Measurements from ENCODE around the gene DGLUCY.

GRCh38 chr14:91232603-91233002 is 118.7 kb downstream of the DGLUCY start:
- no peak for TF ChIP-seq ZNF138 (tag by site-specific recombination; IDR thresholded peaks at IDR 0.05; ENCODE audit: borderline replicate concordance)
- no peak for TF ChIP-seq ZNF777 (tag by site-specific recombination; IDR thresholded peaks at IDR 0.05; ENCODE audit: borderline replicate concordance)
- TF ChIP-seq ZNF707 (tag by site-specific recombination; IDR thresholded peaks at IDR 0.05) = no peak
- no peak for TF ChIP-seq ZNF324 (tag by site-specific recombination; IDR thresholded peaks at IDR 0.05)
- TF ChIP-seq ZNF701 (tag by site-specific recombination; IDR thresholded peaks at IDR 0.05) = no peak
- TF ChIP-seq CTCF (tag by site-specific recombination; IDR thresholded peaks at IDR 0.05) = no peak
- no peak for TF ChIP-seq ZNF449 (tag by site-specific recombination; IDR thresholded peaks at IDR 0.05)
- TF ChIP-seq ZNF518A (tag by site-specific recombination; conservative IDR thresholded peaks at IDR 0.05; ENCODE audit: low read depth) = no peak
- no peak for TF ChIP-seq ZBTB49 (tag by site-specific recombination; IDR thresholded peaks at IDR 0.05; ENCODE audit: low read depth)
- TF ChIP-seq ZNF747 (tag by site-specific recombination; IDR thresholded peaks at IDR 0.05) = no peak
